Measurements from ENCODE around the gene G3BP1. TPM values are rescaled to one million over a fixed set of nuclear protein-coding genes. Genes with fewer than 3 reads are reported as not detected.
A peak's percentile ranks its signal among the peaks of the same experiment; 100 is the strongest.

The G3BP1 gene
- total and polyA plus RNA-seq, 4 donors: 75.5 to 131 (median 101) TPM

- DNase-seq (ENCODE audit: low read depth in 4 of 6, low spot score in 6 of 6): no peak
- H3K27me3 ChIP-seq (ENCODE audit: control insufficient read depth, insufficient read depth, low read length): no peaks in the 10 kb centered on the region
- no peak overlapping the region for H3K4me3 ChIP-seq (ENCODE audit: low read depth, low read length)
- H3K36me3 ChIP-seq (ENCODE audit: control insufficient read depth, insufficient read depth, low read length): peaks cover 5% of the 10 kb centered on the region
- H3K9me3 ChIP-seq (ENCODE audit: control insufficient read depth, insufficient read depth, low read length): no peaks in the 10 kb centered on the region
- WGBS (ENCODE audit: insufficient coverage): 100% methylated on average over 2 of the region's 4 CpGs
- H3K4me1 ChIP-seq (ENCODE audit: control insufficient read depth, insufficient read depth, low read length): no peaks in the 10 kb centered on the region
- H3K27ac ChIP-seq (ENCODE audit: low read depth, low read length): no peak overlapping the region
These were observed 21.6 kb upstream of the G3BP1 start for GRCh38 chr5:151750121-151750520.

GRCh38 chr5:151751091-151751490, 20.7 kb upstream of the G3BP1 start:
- H3K9me3 ChIP-seq (ENCODE audit: control insufficient read depth, insufficient read depth, low read length): no peaks in the 10 kb centered on the region
- peaks cover 2% of the 10 kb centered on the region for H3K36me3 ChIP-seq (ENCODE audit: control insufficient read depth, insufficient read depth, low read length)
- no peaks in the 10 kb centered on the region for H3K4me1 ChIP-seq (ENCODE audit: control insufficient read depth, insufficient read depth, low read length)
- H3K27ac ChIP-seq (ENCODE audit: low read depth, low read length): no peak overlapping the region
- H3K4me3 ChIP-seq (ENCODE audit: low read depth, low read length): no peak overlapping the region
- 100% methylated on average over 1 of the region's 4 CpGs for WGBS (ENCODE audit: insufficient coverage)
- no peaks in the 10 kb centered on the region for H3K27me3 ChIP-seq (ENCODE audit: control insufficient read depth, insufficient read depth, low read length)
- DNase-seq (ENCODE audit: low read depth in 4 of 6, low spot score in 6 of 6): no peak

- WGBS (ENCODE audit: insufficient coverage): 93% methylated on average over 4 of the region's 4 CpGs
- H3K27ac ChIP-seq (ENCODE audit: low read depth, low read length): no peak overlapping the region
These were observed 20.2 kb upstream of the G3BP1 start for GRCh38 chr5:151751593-151751992.

GRCh38 chr5:151755383-151755782, 16.4 kb upstream of the G3BP1 start:
- Histone ChIP-seq H3K9me3 (ENCODE audit: control insufficient read depth, insufficient read depth, low read length) (no peaks in the 10 kb centered on the region), H3K27ac (ENCODE audit: low read depth, low read length) (no peak overlapping the region), H3K4me3 (ENCODE audit: low read depth, low read length) (no peak overlapping the region), H3K36me3 (ENCODE audit: control insufficient read depth, insufficient read depth, low read length) (no peaks in the 10 kb centered on the region), H3K27me3 (ENCODE audit: control insufficient read depth, insufficient read depth, low read length) (no peaks in the 10 kb centered on the region), H3K4me1 (ENCODE audit: control insufficient read depth, insufficient read depth, low read length) (peaks cover 16% of the 10 kb centered on the region)
- no peak for DNase-seq (ENCODE audit: low read depth in 4 of 6, low spot score in 6 of 6)
- 95% methylated on average over 2 of the region's 3 CpGs for whole genome bisulfite sequencing (ENCODE audit: insufficient coverage)

More at GRCh38 chr5:151751593-151751992, 20.2 kb upstream of the G3BP1 start:
- Histone ChIP-seq H3K4me3 (ENCODE audit: low read depth, low read length) (no peak overlapping the region), H3K9me3 (ENCODE audit: control insufficient read depth, insufficient read depth, low read length) (no peaks in the 10 kb centered on the region), H3K36me3 (ENCODE audit: control insufficient read depth, insufficient read depth, low read length) (peaks cover 2% of the 10 kb centered on the region), H3K4me1 (ENCODE audit: control insufficient read depth, insufficient read depth, low read length) (no peaks in the 10 kb centered on the region), H3K27me3 (ENCODE audit: control insufficient read depth, insufficient read depth, low read length) (no peaks in the 10 kb centered on the region)
- DNase-seq (ENCODE audit: low read depth in 4 of 6, low spot score in 6 of 6): no peak

GRCh38 chr5:151757233-151758140, 14.3 kb upstream of the G3BP1 start:
- WGBS (ENCODE audit: insufficient coverage): 12% methylated on average over 6 of the region's 9 CpGs
- no peak overlapping the region for H3K27ac ChIP-seq (ENCODE audit: low read depth, low read length)
- H3K27me3 ChIP-seq (ENCODE audit: control insufficient read depth, insufficient read depth, low read length): no peaks in the 10 kb centered on the region
- peak overlapping the region; percentile 91 for H3K4me3 ChIP-seq (ENCODE audit: low read depth, low read length)
- no peaks in the 10 kb centered on the region for H3K36me3 ChIP-seq (ENCODE audit: control insufficient read depth, insufficient read depth, low read length)
- no peaks in the 10 kb centered on the region for H3K9me3 ChIP-seq (ENCODE audit: control insufficient read depth, insufficient read depth, low read length)
- DNase-seq (ENCODE audit: low read depth in 4 of 6, low spot score in 6 of 6): no peak
- peaks cover 16% of the 10 kb centered on the region for H3K4me1 ChIP-seq (ENCODE audit: control insufficient read depth, insufficient read depth, low read length)

GRCh38 chr5:151758141-151758429, 13.7 kb upstream of the G3BP1 start:
- Histone ChIP-seq H3K9me3 (ENCODE audit: control insufficient read depth, insufficient read depth, low read length) (no peaks in the 10 kb centered on the region), H3K36me3 (ENCODE audit: control insufficient read depth, insufficient read depth, low read length) (no peaks in the 10 kb centered on the region), H3K27me3 (ENCODE audit: control insufficient read depth, insufficient read depth, low read length) (no peaks in the 10 kb centered on the region), H3K4me1 (ENCODE audit: control insufficient read depth, insufficient read depth, low read length) (peaks cover 16% of the 10 kb centered on the region), H3K4me3 (ENCODE audit: low read depth, low read length) (peak overlapping the region; percentile 91), H3K27ac (ENCODE audit: low read depth, low read length) (peak overlapping the region; percentile 57)
- DNase-seq (ENCODE audit: low read depth in 4 of 6, low spot score in 6 of 6): peak in 1 of 6 donors; percentile 28
- WGBS (ENCODE audit: insufficient coverage): 0% methylated on average over 9 of the region's 11 CpGs

GRCh38 chr5:151758430-151759241, 13.1 kb upstream of the G3BP1 start, which contains the start of gene ATOX1:
TSS of gene ATOX1 (minus strand) at chr5:151758631. CDS start at chr5:151758551, 80 bp downstream.
- no peaks in the 10 kb centered on the region for H3K36me3 ChIP-seq (ENCODE audit: control insufficient read depth, insufficient read depth, low read length)
- peak in 5 of 6 donors; percentile 76 to 97 (median 89) for DNase-seq (ENCODE audit: low read depth in 4 of 6, low spot score in 6 of 6)
- H3K4me1 ChIP-seq (ENCODE audit: control insufficient read depth, insufficient read depth, low read length): peaks cover 16% of the 10 kb centered on the region
- peak within 1 kb of the TSS; percentile 89 for H3K27ac ChIP-seq (ENCODE audit: low read depth, low read length)
- H3K9me3 ChIP-seq (ENCODE audit: control insufficient read depth, insufficient read depth, low read length): no peaks in the 10 kb centered on the region
- no peaks in the 10 kb centered on the region for H3K27me3 ChIP-seq (ENCODE audit: control insufficient read depth, insufficient read depth, low read length)
- peak within 1 kb of the TSS; percentile 91 for H3K4me3 ChIP-seq (ENCODE audit: low read depth, low read length)
- WGBS (ENCODE audit: insufficient coverage): under 1% methylated on average over 47 of the region's 61 CpGs

GRCh38 chr5:151764801-151765200, 7.0 kb upstream of the G3BP1 start:
- Histone ChIP-seq H3K36me3 (ENCODE audit: control insufficient read depth, insufficient read depth, low read length) (no peaks in the 10 kb centered on the region), H3K9me3 (ENCODE audit: control insufficient read depth, insufficient read depth, low read length) (no peaks in the 10 kb centered on the region), H3K27ac (ENCODE audit: low read depth, low read length) (no peak overlapping the region), H3K27me3 (ENCODE audit: control insufficient read depth, insufficient read depth, low read length) (no peaks in the 10 kb centered on the region), H3K4me1 (ENCODE audit: control insufficient read depth, insufficient read depth, low read length) (peaks cover 2% of the 10 kb centered on the region), H3K4me3 (ENCODE audit: low read depth, low read length) (no peak overlapping the region)
- no peak for DNase-seq (ENCODE audit: low read depth in 4 of 6, low spot score in 6 of 6)

- no peak overlapping the region for H3K4me3 ChIP-seq (ENCODE audit: low read depth, low read length)
- no peak for DNase-seq (ENCODE audit: low read depth in 4 of 6, low spot score in 6 of 6)
These were observed 4.8 kb upstream of the G3BP1 start for GRCh38 chr5:151766975-151767374.

More at GRCh38 chr5:151766975-151767374, 4.8 kb upstream of the G3BP1 start:
- H3K36me3 ChIP-seq (ENCODE audit: control insufficient read depth, insufficient read depth, low read length): no peaks in the 10 kb centered on the region
- H3K27ac ChIP-seq (ENCODE audit: low read depth, low read length): no peak overlapping the region
- no peaks in the 10 kb centered on the region for H3K9me3 ChIP-seq (ENCODE audit: control insufficient read depth, insufficient read depth, low read length)
- H3K27me3 ChIP-seq (ENCODE audit: control insufficient read depth, insufficient read depth, low read length): no peaks in the 10 kb centered on the region
- H3K4me1 ChIP-seq (ENCODE audit: control insufficient read depth, insufficient read depth, low read length): peaks cover 17% of the 10 kb centered on the region

Measured in spinal cord (tissue), 10 donors.